ENCODE results near the gene NCKAP5. TPM values are rescaled to one million over a fixed set of nuclear protein-coding genes. Genes with fewer than 3 reads are reported as not detected.

The NCKAP5 gene
- polyA plus RNA-seq, 3 donors = not detected

- H3K79me2 ChIP-seq (ENCODE audit: insufficient read depth, low read length) = no peaks in the 10 kb centered on the region
- no CpG with 5 or more reads among the region's 4 CpGs for WGBS (ENCODE audit: insufficient coverage)
- H3K36me3 ChIP-seq (replicated peaks in 1 of 2; ENCODE audit: control insufficient read depth in 1 of 2, insufficient read depth in 2 of 2, low read length in 2 of 2) = no peaks in the 10 kb centered on the region
- no peak overlapping the region for H3K9ac ChIP-seq (ENCODE audit: insufficient read depth, low read length, poor library complexity, severe bottlenecking)
- H2AFZ ChIP-seq (ENCODE audit: insufficient read depth, low read depth, low read length, poor library complexity, severe bottlenecking) = no peak overlapping the region
- DNase-seq = no peak
- Mint-ChIP-seq H3K27me3 (ENCODE audit: low read depth in 3 of 3) (peaks cover 0 to 1% (median 1%) of the 10 kb centered on the region in 3 donors), H3K9me3 (peaks cover 0 to 3% (median 0%) of the 10 kb centered on the region in 7 donors), H3K4me3 (no peak overlapping the region), H3K36me3 (no peaks in the 10 kb centered on the region), H3K4me1 (no peaks in the 10 kb centered on the region), H3K27ac (no peak overlapping the region)
- no peaks in the 10 kb centered on the region for H4K20me1 ChIP-seq (ENCODE audit: insufficient read depth, low read length)
- no peak overlapping the region for H3K27ac ChIP-seq (ENCODE audit: low read depth in 1 of 2, low read length in 2 of 2)
- H3K4me2 ChIP-seq (replicated peaks; ENCODE audit: extremely low read depth, low read length, poor library complexity, severe bottlenecking) = no peak overlapping the region
- no peak overlapping the region for H3K4me3 ChIP-seq (replicated peaks in 1 of 3; ENCODE audit: low read depth in 2 of 3, low read length in 3 of 3)
- intact Hi-C loops (cut with micrococcal nuclease) = no loop called here
- no peaks in the 10 kb centered on the region for H3K27me3 ChIP-seq (ENCODE audit: control insufficient read depth in 2 of 2, insufficient read depth in 2 of 2, low read length in 2 of 2)
- TF ChIP-seq, protein P1, sequence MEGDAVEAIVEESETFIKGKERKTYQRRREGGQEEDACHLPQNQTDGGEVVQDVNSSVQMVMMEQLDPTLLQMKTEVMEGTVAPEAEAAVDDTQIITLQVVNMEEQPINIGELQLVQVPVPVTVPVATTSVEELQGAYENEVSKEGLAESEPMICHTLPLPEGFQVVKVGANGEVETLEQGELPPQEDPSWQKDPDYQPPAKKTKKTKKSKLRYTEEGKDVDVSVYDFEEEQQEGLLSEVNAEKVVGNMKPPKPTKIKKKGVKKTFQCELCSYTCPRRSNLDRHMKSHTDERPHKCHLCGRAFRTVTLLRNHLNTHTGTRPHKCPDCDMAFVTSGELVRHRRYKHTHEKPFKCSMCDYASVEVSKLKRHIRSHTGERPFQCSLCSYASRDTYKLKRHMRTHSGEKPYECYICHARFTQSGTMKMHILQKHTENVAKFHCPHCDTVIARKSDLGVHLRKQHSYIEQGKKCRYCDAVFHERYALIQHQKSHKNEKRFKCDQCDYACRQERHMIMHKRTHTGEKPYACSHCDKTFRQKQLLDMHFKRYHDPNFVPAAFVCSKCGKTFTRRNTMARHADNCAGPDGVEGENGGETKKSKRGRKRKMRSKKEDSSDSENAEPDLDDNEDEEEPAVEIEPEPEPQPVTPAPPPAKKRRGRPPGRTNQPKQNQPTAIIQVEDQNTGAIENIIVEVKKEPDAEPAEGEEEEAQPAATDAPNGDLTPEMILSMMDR (IDR thresholded peaks at IDR 0.05) = no peak
- H3K9me3 ChIP-seq (replicated peaks in 1 of 2; ENCODE audit: control insufficient read depth in 1 of 2, insufficient read depth in 1 of 2, low read length in 2 of 2) = no peaks in the 10 kb centered on the region
- no peaks in the 10 kb centered on the region for H3K4me1 ChIP-seq (ENCODE audit: control insufficient read depth in 1 of 2, insufficient read depth in 2 of 2, low read length in 2 of 2)
Measured at GRCh38 chr2:132654335-132654734, 913.9 kb downstream of the NCKAP5 start.

DNA sequence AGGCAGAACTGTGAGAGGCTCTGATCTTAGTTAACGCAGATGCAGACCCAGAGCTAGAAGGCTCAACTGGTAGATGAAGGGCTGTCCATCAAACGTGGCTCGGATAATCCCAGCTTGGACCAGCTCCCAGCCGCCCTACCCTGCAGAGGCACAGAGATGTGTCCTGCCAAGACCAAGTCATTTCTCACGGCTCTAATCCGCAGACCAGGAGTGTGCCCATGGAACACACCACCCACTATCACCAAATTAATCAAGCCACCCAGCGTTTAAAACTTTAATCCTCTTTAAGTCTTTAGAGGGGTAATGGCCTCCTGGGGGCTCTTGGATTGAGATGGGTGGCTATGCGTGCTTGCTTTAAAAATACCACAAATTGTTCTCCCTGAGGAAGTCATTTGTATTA, 915.8 kb downstream of the NCKAP5 start:
- DNase-seq = no peak
- Histone ChIP-seq H2AFZ (ENCODE audit: insufficient read depth, low read depth, low read length, poor library complexity, severe bottlenecking) (no peak overlapping the region), H3K9me3 (replicated peaks in 1 of 2; ENCODE audit: control insufficient read depth in 1 of 2, insufficient read depth in 1 of 2, low read length in 2 of 2) (no peaks in the 10 kb centered on the region), H3K27ac (ENCODE audit: low read depth in 1 of 2, low read length in 2 of 2) (no peak overlapping the region), H4K20me1 (ENCODE audit: insufficient read depth, low read length) (no peaks in the 10 kb centered on the region), H3K27me3 (ENCODE audit: control insufficient read depth in 2 of 2, insufficient read depth in 2 of 2, low read length in 2 of 2) (no peaks in the 10 kb centered on the region), H3K4me1 (ENCODE audit: control insufficient read depth in 1 of 2, insufficient read depth in 2 of 2, low read length in 2 of 2) (no peaks in the 10 kb centered on the region), H3K9ac (ENCODE audit: insufficient read depth, low read length, poor library complexity, severe bottlenecking) (no peak overlapping the region), H3K4me3 (replicated peaks in 1 of 3; ENCODE audit: low read depth in 2 of 3, low read length in 3 of 3) (no peak overlapping the region), H3K79me2 (ENCODE audit: insufficient read depth, low read length) (no peaks in the 10 kb centered on the region), H3K4me2 (replicated peaks; ENCODE audit: extremely low read depth, low read length, poor library complexity, severe bottlenecking) (no peak overlapping the region), H3K36me3 (replicated peaks in 1 of 2; ENCODE audit: control insufficient read depth in 1 of 2, insufficient read depth in 2 of 2, low read length in 2 of 2) (no peaks in the 10 kb centered on the region)
- Mint-ChIP-seq H3K4me1 (no peaks in the 10 kb centered on the region), H3K9me3 (no peaks in the 10 kb centered on the region), H3K4me3 (no peak overlapping the region), H3K27ac (no peak overlapping the region), H3K36me3 (no peaks in the 10 kb centered on the region), H3K27me3 (ENCODE audit: low read depth in 3 of 3) (peaks cover 1 to 6% (median 2%) of the 10 kb centered on the region in 3 donors)
- intact Hi-C loops (cut with micrococcal nuclease) = no loop called here
- 93% methylated on average over 4 of the region's 8 CpGs for WGBS (ENCODE audit: insufficient coverage)
- TF ChIP-seq, protein P1 (IDR thresholded peaks at IDR 0.05) = no peak
